ENCODE data around the gene ACSL4.
"Not testable (repeated sequence)": the region's sequence is repeated elsewhere in the genome, so short reads cannot be mapped to it uniquely, and the experiment has no call there.

ACSL4 gene

DNA sequence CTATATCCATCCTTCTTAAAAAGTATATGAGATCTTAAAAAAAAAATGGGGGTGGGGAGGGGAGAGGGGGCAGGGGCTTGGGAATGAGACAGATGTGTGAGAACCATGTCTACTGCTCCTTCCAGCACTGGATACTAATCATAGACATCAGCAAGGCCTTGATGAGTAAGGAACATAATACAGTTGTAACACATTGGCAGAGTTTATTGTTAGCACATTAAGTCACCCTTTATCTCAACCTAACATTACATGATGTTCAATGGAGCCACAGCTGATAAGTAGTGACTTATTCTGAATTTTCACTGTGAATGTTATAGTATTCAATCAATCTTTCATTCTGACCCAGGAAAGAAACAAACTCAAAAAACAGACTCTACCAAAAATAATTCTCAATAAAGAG lies 60.8 kb downstream of the ACSL4 start:
- DNase-seq (ENCODE audit: low read depth, low spot score), result no peak

DNA sequence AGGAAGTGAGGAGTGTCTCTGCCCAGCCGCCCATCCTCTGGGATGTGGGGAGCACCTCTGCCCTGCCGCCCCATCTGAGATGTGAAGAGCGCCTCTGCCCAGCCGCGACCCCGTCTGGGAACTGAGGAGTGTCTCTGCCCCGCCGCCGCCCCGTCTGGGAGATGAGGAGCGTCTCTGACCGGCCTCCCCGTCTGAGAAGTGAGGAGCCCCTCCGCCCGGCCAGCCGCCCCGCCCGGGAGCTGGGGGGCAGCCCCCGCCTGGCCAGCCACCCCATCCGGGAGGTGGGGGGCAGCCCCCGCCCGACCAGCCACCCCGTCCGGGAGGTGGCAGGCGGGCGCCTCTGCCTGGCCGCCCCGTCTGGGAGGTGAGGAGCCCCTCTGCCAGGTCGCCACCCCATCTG lies 61.9 kb downstream of the ACSL4 start:
- not testable (repeated sequence) for DNase-seq (ENCODE audit: low read depth, low spot score)

DNA sequence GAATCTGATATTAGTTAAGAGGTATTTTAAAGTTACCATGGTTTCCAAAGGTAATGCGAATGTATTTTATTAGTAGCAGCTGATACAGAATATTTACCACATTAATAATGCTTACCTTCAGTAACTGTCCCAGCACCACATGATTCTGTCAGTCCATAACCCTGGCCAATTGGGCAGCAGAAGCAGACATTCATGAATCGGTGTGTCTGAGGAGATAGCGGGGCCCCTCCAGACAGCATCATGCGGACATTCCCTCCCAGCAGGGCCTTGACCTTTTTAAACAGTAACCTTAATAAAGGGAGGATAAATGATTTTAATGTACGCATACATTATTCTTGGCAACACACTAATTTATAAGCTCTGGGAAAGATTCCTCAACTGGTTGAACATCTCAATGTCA lies 65.1 kb downstream of the ACSL4 start:
- DNase-seq (ENCODE audit: low read depth, low spot score), result no peak

DNA sequence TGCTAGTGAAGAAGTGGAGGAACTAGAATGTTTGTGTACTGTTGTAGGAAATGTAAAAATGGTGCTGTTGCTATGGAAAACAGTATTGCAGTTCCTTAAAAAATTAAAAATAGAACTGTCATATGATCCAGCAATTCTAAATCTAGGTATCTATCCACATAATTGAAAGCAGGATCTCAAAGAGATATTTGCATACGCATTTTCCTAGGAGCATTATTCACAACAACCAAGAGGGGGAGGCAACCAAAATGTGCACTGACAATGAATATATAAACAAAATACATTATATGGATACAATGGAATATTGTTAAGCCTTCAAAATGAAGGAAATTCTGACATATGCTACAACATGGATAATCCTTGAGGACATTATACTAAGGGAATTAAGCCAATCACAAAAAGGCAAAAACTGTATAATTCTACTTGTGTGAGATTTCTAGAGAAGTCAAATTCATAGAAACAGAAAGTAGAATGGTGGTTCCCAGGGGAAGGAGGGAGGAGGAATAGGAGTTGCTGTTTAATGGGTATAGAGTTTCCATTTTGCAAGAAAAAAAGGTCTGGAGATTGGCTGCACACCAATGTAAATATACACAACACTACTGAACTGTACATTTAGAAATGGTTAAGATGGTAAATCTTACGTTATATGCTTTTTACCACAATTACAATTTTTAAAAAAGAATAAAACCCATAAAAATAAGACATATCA lies 72.5 kb downstream of the ACSL4 start:
- DNase-seq (ENCODE audit: low read depth, low spot score), result peak; percentile 8

DNA sequence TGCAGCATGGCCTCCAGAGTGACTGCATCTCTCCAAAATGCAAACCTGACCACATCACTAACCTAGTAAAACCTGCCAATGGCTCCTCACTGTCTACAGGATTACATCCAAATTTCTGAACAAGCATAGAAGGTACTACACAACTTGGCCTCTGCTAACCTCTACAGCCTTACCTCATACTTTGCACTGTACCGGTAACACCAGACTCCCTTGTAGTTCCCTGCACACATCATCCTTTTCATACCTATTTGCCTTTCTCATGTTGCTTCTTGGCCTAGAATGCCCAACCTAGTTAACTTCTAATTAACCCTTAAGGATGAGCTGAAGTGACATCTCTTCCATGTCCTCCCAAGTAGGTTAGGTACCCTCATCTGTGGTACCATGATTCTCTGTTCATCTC lies 74.7 kb downstream of the ACSL4 start:
- no peak for DNase-seq (ENCODE audit: low read depth, low spot score)

DNA sequence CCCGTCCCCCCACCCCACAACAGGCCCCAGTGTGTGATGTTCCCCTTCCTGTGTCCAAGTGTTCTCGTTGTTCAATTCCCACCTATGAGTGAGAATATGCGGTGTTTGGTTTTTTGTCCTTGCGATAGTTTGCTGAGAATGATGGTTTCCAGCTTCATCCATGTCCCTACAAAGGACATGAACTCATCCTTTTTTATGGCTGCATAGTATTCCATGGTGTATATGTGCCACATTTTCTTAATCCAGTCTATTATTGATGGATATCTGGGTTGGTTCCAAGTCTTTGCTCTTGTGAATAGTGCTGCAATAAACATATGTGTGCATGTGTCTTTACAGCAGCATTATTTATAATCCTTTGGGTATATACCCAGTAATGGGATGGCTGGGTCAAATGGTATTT lies 75.7 kb downstream of the ACSL4 start:
- not testable (repeated sequence) for DNase-seq (ENCODE audit: low read depth, low spot score)

DNA sequence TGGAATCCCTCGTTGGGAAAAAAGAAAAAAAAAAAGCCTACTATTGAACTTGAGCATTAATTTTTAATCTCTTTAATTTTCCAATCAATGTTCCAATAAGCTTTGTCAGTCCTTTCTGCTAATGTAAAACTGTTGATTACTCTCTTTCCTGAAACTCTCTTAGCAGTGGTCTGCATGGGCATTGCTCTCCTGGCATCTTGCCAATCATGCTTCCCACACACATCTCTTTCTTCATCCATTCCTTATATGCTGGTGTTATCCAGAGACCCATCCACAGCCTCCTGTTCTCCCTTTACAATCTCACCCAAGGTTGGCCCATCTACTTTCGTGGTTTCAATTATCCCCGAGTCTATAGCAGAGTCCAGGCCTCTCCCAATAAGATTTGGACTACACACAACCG lies 76.3 kb downstream of the ACSL4 start:
- no peak for DNase-seq (ENCODE audit: low read depth, low spot score)

DNA sequence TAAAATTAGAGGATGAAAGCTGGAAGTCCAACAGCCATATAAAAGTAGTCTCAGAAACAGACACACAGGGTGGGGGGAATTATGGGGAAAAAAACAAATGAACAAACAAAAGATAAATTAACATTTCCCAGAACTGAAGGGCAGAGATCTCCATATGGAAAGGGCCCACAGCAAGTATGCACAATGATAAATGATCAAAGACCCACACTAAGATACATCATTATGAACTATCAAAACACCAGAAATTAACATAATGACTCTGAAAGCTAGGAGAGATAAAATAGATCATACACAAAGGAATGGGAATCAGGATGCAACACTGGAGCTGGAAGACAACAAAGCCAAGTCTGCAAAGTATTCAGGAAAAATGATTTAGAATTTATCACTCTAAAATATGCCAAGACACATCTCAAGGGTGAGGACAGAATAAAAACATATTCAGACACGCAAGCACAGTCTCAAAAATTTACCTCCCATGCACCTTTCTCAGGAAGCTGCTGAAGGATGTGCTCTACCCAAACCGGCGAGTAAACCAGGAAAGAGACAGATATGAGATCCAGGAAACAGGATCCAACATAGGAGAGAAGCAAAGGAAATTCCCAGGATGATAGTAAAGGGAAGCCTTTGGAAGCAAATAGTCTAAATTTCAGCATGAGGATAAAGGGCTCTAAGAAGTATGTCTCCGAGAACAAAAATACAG lies 77.4 kb downstream of the ACSL4 start:
- DNase-seq (ENCODE audit: low read depth, low spot score), result no peak

DNA sequence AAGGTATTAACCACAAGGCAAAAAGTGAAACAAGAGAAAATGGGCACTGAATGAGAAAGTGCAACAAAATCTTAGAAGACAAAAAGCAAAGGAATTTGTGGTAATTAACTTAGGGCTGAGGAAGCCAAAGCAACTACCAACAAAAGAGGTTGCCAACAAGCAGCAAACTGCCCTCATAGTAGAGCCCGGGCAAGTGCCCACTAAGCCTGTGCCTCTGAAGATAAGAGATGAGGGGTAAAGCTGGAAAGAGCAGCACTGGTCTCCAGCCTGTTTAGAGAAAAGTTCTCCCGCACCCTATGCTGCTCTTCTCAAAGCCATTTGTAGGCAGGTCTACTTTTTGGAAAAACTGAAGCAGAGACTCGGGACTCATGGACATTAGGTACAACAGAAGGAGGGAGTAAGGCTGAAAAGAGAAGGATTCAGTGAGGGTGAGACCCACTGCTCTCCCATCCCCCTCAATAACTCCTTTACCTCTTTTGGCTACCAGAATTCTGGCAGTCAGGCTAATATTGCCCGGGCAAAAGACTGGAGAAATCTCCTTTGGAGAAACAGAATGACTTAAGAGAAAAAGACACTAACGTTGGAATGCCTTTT lies 78.4 kb downstream of the ACSL4 start:
- no peak for DNase-seq (ENCODE audit: low read depth, low spot score)

DNA sequence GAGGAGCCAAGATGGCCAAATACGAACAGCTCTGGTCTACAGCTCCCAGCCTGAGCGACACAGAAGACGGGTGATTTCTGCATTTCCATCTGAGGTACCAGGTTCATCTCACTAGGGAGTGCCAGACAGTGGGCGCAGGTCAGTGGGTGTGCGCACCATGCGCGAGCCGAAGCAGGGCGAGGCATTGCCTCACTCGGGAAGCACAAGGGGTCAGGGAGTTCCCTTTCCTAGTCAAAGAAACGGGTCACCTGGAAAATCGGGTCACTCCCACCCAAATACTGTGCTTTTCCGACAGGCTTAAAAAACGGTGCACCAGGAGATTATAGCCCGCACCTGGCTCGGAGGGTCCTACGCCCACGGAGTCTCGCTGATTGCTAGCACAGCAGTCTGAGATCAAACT lies 88.4 kb downstream of the ACSL4 start:
- DNase-seq (ENCODE audit: low read depth, low spot score), result not testable (repeated sequence)

DNA sequence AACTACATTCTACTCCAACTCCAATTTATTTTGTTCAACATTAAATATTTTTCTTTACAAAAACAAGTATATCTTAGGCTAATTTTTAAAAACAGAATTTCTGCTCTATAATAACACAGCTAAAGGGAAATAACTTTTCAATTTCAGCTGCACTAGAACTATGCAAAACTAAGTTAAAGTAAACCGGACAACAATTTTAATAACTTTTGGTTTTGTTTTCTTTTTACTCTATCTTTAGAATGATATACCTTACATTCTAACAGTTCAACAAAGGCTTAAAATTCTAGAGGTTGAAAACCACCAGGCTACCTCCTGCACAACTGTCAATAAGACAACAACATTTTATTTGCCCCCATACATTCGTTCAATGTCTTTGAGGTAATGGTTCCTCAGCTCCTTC lies 89.4 kb downstream of the ACSL4 start:
- DNase-seq (ENCODE audit: low read depth, low spot score), result no peak

DNA sequence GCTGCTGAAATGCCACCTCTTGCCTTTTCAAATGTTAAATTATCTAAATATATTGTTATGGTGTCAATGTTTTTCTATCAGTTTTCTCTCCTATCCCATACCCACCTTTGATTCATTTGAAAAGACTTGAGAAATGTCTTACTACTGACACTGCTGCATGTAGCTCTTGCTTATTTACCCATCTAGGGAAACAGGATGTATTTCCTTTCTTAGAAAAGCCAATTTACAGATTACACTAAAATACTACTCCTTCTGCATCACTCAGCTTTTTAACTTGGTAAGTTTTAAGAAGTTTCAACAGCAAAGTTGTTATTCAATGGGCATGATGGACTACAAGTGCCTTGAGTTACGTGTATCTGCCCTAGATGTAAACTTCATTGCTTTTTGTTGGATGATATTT lies 94.9 kb downstream of the ACSL4 start:
- DNase-seq (ENCODE audit: low read depth, low spot score), result no peak

DNA sequence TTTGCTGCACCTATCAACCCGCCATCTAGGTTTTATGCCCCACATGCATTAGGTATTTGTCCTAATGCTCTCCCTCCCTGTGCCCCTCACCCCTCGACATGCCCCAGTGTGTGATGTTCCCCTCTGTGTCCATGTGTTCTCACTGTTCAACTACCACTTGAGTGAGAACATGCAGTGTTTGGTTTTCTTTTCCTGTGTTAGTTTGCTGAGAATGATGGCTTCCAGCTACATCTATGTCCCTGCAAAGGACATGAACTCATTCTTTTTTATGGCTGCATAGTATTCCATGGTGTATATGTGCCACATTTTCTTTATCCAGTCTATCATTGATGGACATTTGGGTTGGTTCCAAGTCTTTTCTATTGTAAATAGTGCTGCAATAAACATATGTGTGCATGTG lies 95.6 kb downstream of the ACSL4 start:
- not testable (repeated sequence) for DNase-seq (ENCODE audit: low read depth, low spot score)

DNA sequence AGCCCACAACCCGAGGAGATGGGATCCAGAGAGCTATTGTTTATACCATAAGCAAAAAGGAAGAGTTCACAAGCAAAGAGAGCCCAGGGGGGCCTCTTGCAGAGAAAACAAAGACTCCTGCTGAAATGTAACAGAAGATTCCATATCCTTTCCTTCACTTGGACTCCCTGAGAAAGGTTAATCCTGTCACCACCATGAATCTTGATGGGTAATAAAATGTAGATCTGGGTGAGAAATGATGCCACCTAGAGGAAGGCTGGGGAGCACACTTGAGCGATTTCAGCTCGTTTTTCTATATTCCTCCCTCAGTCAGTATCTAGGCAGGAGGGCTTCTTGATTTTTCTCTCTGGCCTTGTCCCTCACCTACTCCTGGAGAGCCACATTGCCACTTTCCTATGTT lies 97.9 kb downstream of the ACSL4 start:
- DNase-seq (ENCODE audit: low read depth, low spot score), result peak; percentile 7

DNA sequence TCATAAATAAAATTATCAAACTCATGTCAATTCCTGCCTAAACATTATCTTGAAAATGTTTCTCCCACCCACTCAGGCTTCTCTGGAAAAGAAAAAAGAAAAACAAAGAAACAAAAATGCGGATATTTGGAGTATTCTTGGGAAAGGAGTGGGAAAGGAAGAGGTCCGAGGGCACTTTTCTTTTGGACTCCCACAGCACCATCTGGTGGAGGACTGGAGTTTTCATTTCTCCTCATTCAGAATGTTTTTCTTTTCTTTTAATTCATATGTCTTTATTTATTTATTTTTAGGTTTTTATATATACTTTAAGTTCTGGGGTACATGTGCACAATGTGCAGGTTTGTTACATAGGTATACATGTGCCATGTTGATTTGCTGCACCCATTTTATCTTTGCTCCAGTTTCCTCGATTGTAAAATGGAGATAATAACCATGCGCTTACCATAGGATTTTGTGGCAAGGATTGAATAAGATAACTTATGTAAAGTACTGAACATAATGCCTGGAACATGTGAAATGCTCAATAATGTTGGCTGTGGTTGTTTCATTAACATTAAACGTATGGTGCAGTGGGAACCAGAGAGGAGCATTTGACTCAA lies 100.1 kb downstream of the ACSL4 start:
- DNase-seq (ENCODE audit: low read depth, low spot score), result no peak

DNA sequence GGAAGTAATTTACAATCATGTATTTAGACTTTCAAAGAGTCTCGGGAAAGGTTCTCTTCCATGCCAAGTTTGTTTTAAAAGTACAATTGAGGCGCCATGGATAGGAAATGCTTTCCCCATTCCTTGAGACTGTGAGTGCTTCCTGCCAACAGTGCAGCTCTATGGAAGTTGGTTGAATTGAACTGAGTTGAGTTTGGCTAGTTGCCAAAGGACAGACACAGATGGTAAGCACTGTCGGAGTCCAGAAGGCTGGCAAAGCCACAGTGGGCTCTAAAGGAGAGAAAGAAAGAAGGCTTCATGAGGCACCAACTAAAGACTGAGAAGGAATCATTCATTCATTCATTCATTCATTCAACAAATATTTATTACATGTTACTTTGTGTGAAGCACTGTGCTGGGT lies 103.7 kb downstream of the ACSL4 start:
- DNase-seq (ENCODE audit: low read depth, low spot score), result peak; percentile 8

DNA sequence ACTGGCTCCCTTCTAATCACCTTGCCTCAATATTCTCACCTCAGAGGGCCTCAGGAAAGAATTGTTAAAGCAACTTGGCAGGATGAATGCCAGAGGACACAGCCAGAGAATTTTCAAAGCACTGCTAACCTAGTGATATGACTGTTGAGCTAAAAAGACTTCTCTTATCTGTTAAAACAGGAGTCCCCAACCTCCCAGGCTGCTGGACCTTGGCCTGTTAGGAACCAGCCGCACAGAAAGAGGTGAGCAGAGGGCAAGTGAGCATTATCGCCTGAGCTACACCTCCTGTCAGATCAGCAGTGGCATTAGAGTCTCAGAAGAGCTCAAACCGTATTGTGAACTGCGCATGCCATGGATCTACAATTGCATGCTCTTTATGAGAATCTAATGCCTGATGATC lies 106.4 kb downstream of the ACSL4 start:
- no peak for DNase-seq (ENCODE audit: low read depth, low spot score)

DNA sequence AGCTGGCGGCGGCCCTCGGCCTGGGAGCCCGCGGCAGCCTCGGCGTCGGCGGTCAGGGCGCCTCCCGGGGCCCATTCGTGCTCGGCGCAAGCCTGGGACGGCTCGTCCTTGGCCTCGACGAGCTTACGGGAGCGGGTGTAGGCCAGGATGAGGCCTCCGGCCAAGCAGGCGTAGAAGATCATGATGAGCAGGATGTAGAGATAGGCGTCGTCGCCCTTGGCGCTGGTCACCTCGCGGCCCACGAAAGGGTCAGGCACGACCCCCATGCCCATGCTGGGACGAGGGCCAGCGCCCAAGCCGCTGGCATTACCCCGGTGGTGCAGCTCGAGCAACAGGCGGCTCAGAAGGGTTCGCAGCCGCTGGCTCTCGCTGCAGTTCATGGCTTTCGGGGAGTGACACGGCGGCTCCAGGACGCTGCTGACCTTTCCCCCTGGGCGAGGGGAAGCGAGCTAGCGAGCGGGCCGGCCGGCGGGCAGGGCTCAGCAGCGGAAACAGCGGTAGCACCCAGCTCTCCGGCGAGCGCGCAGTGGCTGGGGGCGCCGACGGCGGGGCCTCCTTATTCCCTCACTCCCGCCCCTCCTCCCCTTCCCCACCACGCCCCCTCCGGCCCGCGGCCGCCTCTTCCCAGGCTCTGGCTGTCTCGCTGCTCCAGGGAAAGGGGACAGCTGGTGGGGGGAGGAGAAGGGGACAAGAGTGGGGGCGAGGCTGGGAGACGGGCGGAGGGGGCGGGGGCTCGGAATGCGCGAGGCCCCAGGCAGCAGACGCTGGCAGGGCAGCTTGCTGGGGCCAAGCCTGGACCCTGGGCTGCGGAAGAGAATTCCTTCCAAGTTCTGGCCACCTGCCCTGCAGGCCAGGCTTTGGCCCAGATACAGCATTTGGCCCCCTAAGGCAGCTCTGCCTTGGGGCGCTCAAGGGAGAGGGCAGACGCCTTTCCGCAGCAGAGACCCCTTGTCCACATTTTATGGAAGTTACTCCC lies 108.1 kb downstream of the ACSL4 start, which contains the start of gene KCNE5:
Gene KCNE5, minus strand, starts transcription at position 532 of the 976 bp plus-strand sequence. Its CDS starts 152 bp downstream, at position 380.
- no peak for DNase-seq (ENCODE audit: low read depth, low spot score)

DNA sequence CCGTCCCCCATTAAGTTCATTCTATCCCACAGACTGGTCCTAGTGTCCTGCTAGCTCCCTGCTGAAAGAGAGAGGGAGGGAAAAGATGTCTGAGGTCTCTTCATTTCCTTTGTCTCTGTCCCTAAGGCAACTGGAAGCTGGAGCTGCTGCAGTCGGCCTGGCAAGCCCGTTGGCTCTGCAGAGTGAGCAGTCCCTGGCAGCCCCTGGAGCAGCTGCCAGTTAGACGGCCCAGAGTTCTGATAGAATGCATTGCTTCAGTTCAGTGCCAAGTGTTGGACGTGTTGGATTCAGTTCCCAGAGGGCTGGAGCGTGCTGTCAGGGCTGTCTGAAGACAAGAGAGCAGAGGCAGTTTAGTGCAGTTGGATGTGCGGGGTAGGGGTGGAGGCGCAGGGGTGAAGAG lies 109.1 kb downstream of the ACSL4 start:
- no peak for DNase-seq (ENCODE audit: low read depth, low spot score)

DNA sequence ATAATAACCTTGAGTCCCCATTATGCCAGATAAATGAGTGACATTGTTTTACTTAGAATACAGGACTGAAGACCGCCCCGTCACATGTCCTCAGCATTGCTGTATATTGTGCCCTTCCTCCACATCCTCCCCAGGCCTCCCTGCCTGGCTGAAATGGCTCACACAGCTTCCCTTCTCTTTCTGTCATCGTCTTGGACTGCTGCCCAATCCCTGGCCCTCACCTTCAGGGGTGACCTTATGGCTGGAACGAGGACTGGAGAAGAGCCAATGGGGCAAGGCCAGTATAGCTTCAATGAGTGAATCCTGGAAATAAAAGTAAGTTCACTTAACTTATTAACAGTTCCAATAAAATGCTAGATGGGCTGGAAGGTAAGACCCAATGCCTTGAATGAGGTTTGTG lies 110.8 kb downstream of the ACSL4 start:
- DNase-seq (ENCODE audit: low read depth, low spot score), result no peak

DNA sequence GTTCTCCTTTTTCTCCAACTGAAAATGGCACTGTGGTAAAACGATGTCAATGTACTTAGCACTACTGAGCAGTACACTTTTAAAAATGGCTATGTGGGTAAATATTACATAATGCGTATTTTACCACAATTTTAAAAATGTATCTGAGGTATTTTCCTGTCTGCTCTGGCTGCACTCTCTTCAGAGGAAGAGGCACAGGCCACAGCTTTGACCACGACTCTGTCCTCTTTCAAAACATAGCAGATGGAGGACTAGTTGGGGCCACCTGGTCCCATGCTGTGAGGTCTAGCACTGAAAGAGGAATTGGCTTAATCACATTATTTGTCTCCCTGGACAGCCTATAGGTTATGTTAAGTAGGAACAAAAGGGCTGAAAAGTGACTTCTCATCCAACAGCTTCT lies 113.3 kb downstream of the ACSL4 start:
- DNase-seq (ENCODE audit: low read depth, low spot score), result no peak

Measured in brain pericyte (primary cell).